CD4-positive, alpha-beta T cell treated with Interferon alpha-2 for 1 hour (primary cell): ENCODE measurements around the gene NCOA4.
A peak's percentile ranks its signal among the peaks of the same experiment; 100 is the strongest.
"Not testable (repeated sequence)": the region's sequence is repeated elsewhere in the genome, so short reads cannot be mapped to it uniquely, and the experiment has no call there.

ENCODE experiments used
- DNase-seq, 2 donors: peaks; one replicate each; pipeline ENCODE4 v3.0.0-alpha.2; 2020 to 2022

NCOA4 gene

GRCh38 chr10:46052057-46052790, 21.8 kb upstream of the NCOA4 start:
- DNase-seq = no peak

- no peak for DNase-seq
These were observed 20.7 kb upstream of the NCOA4 start for GRCh38 chr10:46050941-46051623.

GRCh38 chr10:46049497-46049831, 19.0 kb upstream of the NCOA4 start:
- not testable (repeated sequence) for DNase-seq

GRCh38 chr10:46048152-46048551, 17.7 kb upstream of the NCOA4 start:
- no peak for DNase-seq

GRCh38 chr10:46046261-46046660, 15.8 kb upstream of the NCOA4 start, which contains the start of gene MSMB:
TSS of gene MSMB (minus strand) at chr10:46046269. CDS start at chr10:46046237, 32 bp downstream.
- no peak for DNase-seq

- no peak for DNase-seq
These were observed 12.1 kb upstream of the NCOA4 start for GRCh38 chr10:46042527-46042926.

GRCh38 chr10:46040004-46040403, 9.6 kb upstream of the NCOA4 start:
- no peak for DNase-seq

- DNase-seq = no peak
These were observed 6.8 kb upstream of the NCOA4 start for GRCh38 chr10:46037107-46037825.

GRCh38 chr10:46035923-46036849, 5.8 kb upstream of the NCOA4 start:
- DNase-seq = no peak

- no peak for DNase-seq
These were observed 3.2 kb upstream of the NCOA4 start for GRCh38 chr10:46033602-46034011.

- no peak for DNase-seq
These were observed 1.5 kb upstream of the NCOA4 start for GRCh38 chr10:46031648-46032532.

- DNase-seq = no peak
These were observed 877 bp downstream of the NCOA4 start for GRCh38 chr10:46029461-46030030.

- peak; percentile 41 to 74 for DNase-seq
These were observed 1.6 kb downstream of the NCOA4 start for GRCh38 chr10:46028584-46029460.

GRCh38 chr10:46026106-46026505, 4.3 kb downstream of the NCOA4 start:
- DNase-seq = no peak

GRCh38 chr10:46025406-46025805, 5.0 kb downstream of the NCOA4 start:
- DNase-seq = no peak

GRCh38 chr10:46024948-46025347, 5.5 kb downstream of the NCOA4 start:
- DNase-seq = no peak

GRCh38 chr10:46022978-46023702, 7.3 kb downstream of the NCOA4 start:
- peak; percentile 82 to 85 for DNase-seq

GRCh38 chr10:46020344-46020657, 10.1 kb downstream of the NCOA4 start:
- DNase-seq = no peak

- DNase-seq = peak; percentile 28 to 32
These were observed 10.7 kb downstream of the NCOA4 start for GRCh38 chr10:46019569-46020343.
